ENCODE results near the gene TNFRSF18.

DNA sequence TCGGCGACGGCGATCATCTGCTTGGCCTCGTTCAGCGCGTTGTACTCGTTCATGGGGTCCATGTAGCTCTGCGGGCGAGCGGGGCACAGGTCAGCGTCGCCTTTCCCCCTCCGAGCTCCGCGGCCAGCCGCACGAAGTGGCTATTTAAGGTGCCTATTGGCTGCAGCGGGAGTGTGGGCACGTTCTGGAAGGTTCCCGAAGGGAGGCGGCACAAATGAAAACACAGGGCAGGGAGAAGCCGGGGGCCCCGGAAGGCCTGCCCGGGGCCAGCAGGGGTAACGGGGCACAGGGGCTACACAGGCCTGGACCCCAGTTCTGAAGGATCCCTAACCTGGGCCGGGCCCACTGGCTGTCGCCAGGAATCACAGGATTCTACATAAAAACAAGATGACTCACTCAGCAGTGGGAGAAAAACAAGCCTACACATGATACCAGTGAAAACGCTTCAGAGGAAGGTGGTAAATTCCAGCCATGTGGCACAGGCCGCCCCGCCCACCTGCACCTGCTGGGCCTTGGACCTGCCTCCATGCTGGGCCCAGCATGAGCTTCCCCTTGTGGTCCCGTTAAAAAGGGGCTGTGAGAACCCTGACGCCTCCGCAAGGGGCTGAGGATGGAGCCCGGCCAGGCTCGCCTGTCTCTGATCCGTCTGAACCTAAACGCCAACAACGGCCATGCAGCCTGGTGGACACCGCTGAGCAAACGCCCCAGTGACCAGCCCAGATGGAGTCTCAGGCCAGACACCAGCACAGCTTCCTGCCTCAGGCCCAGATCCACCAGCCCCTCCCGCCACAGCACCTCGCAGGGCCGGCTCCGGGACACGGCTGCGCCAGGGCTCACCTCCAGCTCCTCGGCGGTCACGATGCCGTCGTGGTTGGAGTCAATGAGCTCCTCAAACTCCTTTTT, 11.5 kb upstream of the TNFRSF18 start:
- no peak for TF ChIP-seq ZNF274 (IDR thresholded peaks at IDR 0.05; ENCODE audit: low read depth, low read length)
- no peak for TF ChIP-seq YY1 (IDR thresholded peaks at IDR 0.05; ENCODE audit: insufficient read depth, insufficient read length)
